SK-N-SH treated with all-trans-retinoic acid at 6 μM for 48 hours (cell line): ENCODE results near the gene TREX2.

Source experiments
- CSDC2 ChIP-seq: fragments of 250-450 bp; sonication (Bioruptor Pico); IDR thresholded peaks from 2 replicates; pipeline ENCODE4 v1.5.0; 2020; ENCODE audit warnings: mild to moderate bottlenecking, moderate library complexity
- ESRRG ChIP-seq: fragments of 250-450 bp; sonication (Bioruptor Pico); IDR thresholded peaks from 2 replicates; pipeline ENCODE4 v1.6.1; 2021; ENCODE audit warnings: mild to moderate bottlenecking
- ISL1 ChIP-seq: fragments of 250-450 bp; sonication (Bioruptor Pico); IDR thresholded peaks from 2 replicates; pipeline ENCODE4 v2.1.2; 2022; ENCODE audit warnings: mild to moderate bottlenecking, moderate library complexity
- OSR1 ChIP-seq: fragments of 250-450 bp; sonication (Bioruptor Pico); IDR thresholded peaks from 2 replicates; pipeline ENCODE4 v1.8.0; 2022; ENCODE audit warnings: moderate library complexity, mild to moderate bottlenecking, inconsistent platforms
- TCF4 ChIP-seq: fragments of 250-450 bp; sonication (Bioruptor Pico); IDR thresholded peaks from 2 replicates; pipeline ENCODE4 v1.8.0; 2021; ENCODE audit warnings: mild to moderate bottlenecking, moderate library complexity, borderline replicate concordance
- TOX ChIP-seq: fragments of 250-450 bp; sonication (Bioruptor Pico); IDR thresholded peaks from 2 replicates; pipeline ENCODE4 v1.8.0; 2021; ENCODE audit warnings: mild to moderate bottlenecking, moderate library complexity, borderline replicate concordance
- ZC3H10 ChIP-seq: fragments of 250-450 bp; sonication (Bioruptor Pico); IDR thresholded peaks from 2 replicates; pipeline ENCODE4 v1.5.1; 2021; ENCODE audit warnings: mild to moderate bottlenecking, moderate library complexity
- ZFP3 ChIP-seq: fragments of 250-450 bp; sonication (Bioruptor Pico); IDR thresholded peaks from 2 replicates; pipeline ENCODE4 v1.5.0; 2020; ENCODE audit warnings: mild to moderate bottlenecking, moderate library complexity
- ZFP30 ChIP-seq: fragments of 450-650 bp; formaldehyde crosslinking; IDR thresholded peaks from 2 replicates; pipeline ENCODE4 v1.5.0; 2022; ENCODE audit warnings: mild to moderate bottlenecking, moderate library complexity
- TF ChIP-seq, protein P1 (sequence below): fragments of 250-450 bp; sonication (Bioruptor Pico); IDR thresholded peaks from 2 replicates; pipeline ENCODE4 v1.8.0; 2020; ENCODE audit warnings: mild to moderate bottlenecking, moderate library complexity, borderline replicate concordance
- TF ChIP-seq, protein P2 (sequence below): fragments of 250-450 bp; sonication (Bioruptor Pico); IDR thresholded peaks from 2 replicates; pipeline ENCODE4 v1.5.0; 2020; ENCODE audit warnings: mild to moderate bottlenecking, moderate library complexity
- TF ChIP-seq, protein P3 (sequence below): fragments of 250-450 bp; sonication (Bioruptor Pico); IDR thresholded peaks from 2 replicates; pipeline ENCODE4 v1.8.0; 2021; ENCODE audit warnings: low read depth, mild to moderate bottlenecking, moderate library complexity, borderline replicate concordance
- TF ChIP-seq, protein P4 (sequence below): fragments of 250-450 bp; sonication (Bioruptor Pico); IDR thresholded peaks from 2 replicates; pipeline ENCODE4 v1.5.1; 2020; ENCODE audit warnings: low read depth, mild to moderate bottlenecking, moderate library complexity

GRCh38 chrX:153413731-153414130 lies 32.1 kb downstream of the TREX2 start:
- no peak for TF ChIP-seq ESRRG (CRISPR knock-in tag)
- TF ChIP-seq ZFP3 (CRISPR knock-in tag) = no peak
- TF ChIP-seq TCF4 (CRISPR knock-in tag) = no peak
- TF ChIP-seq ZFP30 (CRISPR knock-in tag) = no peak
- TF ChIP-seq CSDC2 = no peak
- TF ChIP-seq ISL1 (CRISPR knock-in tag) = no peak
- TF ChIP-seq OSR1 (CRISPR knock-in tag) = no peak
- no peak for TF ChIP-seq TOX (CRISPR knock-in tag)
- TF ChIP-seq, protein P1, sequence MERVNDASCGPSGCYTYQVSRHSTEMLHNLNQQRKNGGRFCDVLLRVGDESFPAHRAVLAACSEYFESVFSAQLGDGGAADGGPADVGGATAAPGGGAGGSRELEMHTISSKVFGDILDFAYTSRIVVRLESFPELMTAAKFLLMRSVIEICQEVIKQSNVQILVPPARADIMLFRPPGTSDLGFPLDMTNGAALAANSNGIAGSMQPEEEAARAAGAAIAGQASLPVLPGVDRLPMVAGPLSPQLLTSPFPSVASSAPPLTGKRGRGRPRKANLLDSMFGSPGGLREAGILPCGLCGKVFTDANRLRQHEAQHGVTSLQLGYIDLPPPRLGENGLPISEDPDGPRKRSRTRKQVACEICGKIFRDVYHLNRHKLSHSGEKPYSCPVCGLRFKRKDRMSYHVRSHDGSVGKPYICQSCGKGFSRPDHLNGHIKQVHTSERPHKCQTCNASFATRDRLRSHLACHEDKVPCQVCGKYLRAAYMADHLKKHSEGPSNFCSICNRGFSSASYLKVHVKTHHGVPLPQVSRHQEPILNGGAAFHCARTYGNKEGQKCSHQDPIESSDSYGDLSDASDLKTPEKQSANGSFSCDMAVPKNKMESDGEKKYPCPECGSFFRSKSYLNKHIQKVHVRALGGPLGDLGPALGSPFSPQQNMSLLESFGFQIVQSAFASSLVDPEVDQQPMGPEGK (CRISPR knock-in tag) = no peak
- TF ChIP-seq, protein P2, sequence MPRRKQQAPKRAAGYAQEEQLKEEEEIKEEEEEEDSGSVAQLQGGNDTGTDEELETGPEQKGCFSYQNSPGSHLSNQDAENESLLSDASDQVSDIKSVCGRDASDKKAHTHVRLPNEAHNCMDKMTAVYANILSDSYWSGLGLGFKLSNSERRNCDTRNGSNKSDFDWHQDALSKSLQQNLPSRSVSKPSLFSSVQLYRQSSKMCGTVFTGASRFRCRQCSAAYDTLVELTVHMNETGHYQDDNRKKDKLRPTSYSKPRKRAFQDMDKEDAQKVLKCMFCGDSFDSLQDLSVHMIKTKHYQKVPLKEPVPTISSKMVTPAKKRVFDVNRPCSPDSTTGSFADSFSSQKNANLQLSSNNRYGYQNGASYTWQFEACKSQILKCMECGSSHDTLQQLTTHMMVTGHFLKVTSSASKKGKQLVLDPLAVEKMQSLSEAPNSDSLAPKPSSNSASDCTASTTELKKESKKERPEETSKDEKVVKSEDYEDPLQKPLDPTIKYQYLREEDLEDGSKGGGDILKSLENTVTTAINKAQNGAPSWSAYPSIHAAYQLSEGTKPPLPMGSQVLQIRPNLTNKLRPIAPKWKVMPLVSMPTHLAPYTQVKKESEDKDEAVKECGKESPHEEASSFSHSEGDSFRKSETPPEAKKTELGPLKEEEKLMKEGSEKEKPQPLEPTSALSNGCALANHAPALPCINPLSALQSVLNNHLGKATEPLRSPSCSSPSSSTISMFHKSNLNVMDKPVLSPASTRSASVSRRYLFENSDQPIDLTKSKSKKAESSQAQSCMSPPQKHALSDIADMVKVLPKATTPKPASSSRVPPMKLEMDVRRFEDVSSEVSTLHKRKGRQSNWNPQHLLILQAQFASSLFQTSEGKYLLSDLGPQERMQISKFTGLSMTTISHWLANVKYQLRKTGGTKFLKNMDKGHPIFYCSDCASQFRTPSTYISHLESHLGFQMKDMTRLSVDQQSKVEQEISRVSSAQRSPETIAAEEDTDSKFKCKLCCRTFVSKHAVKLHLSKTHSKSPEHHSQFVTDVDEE = no peak
- TF ChIP-seq, protein P3, sequence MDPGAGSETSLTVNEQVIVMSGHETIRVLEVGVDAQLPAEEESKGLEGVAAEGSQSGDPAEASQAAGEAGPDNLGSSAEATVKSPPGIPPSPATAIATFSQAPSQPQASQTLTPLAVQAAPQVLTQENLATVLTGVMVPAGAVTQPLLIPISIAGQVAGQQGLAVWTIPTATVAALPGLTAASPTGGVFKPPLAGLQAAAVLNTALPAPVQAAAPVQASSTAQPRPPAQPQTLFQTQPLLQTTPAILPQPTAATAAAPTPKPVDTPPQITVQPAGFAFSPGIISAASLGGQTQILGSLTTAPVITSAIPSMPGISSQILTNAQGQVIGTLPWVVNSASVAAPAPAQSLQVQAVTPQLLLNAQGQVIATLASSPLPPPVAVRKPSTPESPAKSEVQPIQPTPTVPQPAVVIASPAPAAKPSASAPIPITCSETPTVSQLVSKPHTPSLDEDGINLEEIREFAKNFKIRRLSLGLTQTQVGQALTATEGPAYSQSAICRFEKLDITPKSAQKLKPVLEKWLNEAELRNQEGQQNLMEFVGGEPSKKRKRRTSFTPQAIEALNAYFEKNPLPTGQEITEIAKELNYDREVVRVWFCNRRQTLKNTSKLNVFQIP = no peak
- TF ChIP-seq ZC3H10 (CRISPR knock-in tag) = no peak
- TF ChIP-seq, protein P4, sequence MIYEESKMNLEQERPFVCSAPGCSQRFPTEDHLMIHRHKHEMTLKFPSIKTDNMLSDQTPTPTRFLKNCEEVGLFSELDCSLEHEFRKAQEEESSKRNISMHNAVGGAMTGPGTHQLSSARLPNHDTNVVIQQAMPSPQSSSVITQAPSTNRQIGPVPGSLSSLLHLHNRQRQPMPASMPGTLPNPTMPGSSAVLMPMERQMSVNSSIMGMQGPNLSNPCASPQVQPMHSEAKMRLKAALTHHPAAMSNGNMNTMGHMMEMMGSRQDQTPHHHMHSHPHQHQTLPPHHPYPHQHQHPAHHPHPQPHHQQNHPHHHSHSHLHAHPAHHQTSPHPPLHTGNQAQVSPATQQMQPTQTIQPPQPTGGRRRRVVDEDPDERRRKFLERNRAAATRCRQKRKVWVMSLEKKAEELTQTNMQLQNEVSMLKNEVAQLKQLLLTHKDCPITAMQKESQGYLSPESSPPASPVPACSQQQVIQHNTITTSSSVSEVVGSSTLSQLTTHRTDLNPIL (CRISPR knock-in tag) = no peak
